Suppressor macrophage (primary cell): ENCODE measurements around the gene UBE2O.

Experiments used
- DNase-seq, 4 experiments: peaks; one replicate each; pipeline ENCODE4 v3.0.0-alpha.2; 2020 to 2022

Gene UBE2O

DNA sequence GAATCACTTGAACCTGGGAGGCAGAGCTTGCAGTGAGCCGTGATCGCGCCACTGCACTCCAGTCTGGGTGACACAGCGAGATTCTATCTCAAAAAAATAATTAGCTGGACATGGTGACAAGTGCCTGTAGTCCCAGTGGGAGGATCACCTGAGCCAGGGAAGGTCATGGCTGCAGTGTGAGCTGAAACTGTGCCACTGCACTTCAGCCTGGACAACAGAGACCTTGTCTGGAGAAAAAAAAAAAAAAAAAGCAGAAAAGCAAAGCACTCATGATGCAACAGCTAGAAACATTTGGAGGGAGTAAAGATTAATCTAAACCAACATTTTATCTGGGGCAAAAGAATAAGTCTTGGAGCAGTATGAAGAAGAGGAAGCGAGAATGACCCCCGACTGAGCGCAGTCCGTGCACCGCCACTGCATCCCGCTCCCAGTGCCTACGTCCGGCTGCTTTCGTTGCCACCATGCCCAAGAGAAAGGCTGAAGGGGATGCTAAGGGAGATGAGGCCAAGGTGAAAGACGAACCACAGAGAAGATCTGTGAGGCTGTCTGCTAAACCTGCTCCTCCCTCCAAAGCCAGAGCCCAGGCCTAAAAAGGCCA, 107.5 kb downstream of the UBE2O start:
- no peak for DNase-seq

DNA sequence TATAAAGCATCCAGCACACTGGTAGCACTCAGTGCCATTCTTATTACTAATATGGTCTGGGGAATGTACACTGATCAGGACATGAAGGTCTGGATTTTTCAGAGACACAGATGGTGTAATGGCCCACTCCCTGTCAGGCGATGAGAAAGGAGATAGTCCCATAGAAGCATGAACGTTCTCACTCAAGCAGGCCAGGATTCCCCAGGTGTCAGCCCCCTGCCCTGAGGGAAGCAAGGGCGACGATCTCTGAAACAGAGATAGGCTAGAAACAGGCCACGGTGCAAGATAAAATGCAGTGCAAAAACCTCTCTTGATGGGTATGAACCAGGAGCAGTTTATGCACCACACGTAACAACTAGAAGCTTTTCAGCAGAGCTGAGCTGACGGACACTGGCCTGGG, 109.8 kb downstream of the UBE2O start:
- no peak for DNase-seq

DNA sequence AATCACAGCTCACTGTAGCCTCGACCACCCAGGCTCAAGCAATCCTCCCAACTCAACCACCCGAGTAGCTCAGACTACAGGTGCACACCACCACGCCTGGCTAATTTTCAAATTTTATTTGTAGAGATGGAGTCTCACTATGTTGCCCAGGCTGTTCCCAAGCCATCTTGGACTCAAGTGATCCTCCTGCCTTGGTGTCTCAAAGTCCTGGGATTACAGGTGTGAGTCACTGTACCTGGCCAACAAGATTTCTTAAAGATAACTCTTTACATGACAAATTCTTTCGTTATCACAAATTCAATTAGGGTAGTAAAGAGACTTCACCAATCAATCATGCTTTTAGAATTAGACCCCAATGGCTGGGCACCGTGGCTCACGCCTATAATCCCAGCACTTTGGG, 111.7 kb downstream of the UBE2O start:
- no peak for DNase-seq
